GM12878 (cell line): ENCODE measurements around the gene TRMT1. TPM values are rescaled to one million over a fixed set of nuclear protein-coding genes. Genes with fewer than 3 reads are reported as not detected.

Source experiments
- ATAC-seq: fragments of 200-7000 bp; cut with Tn5 transposase; 3 replicates; pipeline ENCODE4 v1.9.1; 2020; ENCODE audit warnings: mild to moderate bottlenecking, moderate library complexity
- BruUV-seq: library from RNA; stranded (reverse); fragments of 400-500 nt; replicated peaks from 2 replicates; lab custom pipeline; 2021; lab: Mats Ljungman, UMichigan
- CTCF ChIA-PET: fragments of 300-600 bp; sonication (Branson Sonifier 250); formaldehyde crosslinking; extraction: SDS; loops from one replicate; lab custom pipeline; 2021; ENCODE audit warnings: inconsistent platforms; lab: Yijun Ruan, JAX
- POLR2A ChIA-PET: fragments of 350-600 bp; formaldehyde crosslinking; extraction: SDS; loops from one replicate; lab custom pipeline; 2021; ENCODE audit warnings: inconsistent platforms; lab: Charles Lee
- RAD21 ChIA-PET: fragments of 300-600 bp; sonication (Branson Sonifier 250); formaldehyde crosslinking; loops from one replicate; lab custom pipeline; 2023; ENCODE audit warnings: antibody characterized with exemption; ENCODE audit not compliant: unreplicated experiment; lab: Charles Lee
- SMC1A ChIA-PET: fragments of 300-600 bp; sonication (Branson Sonifier 250); formaldehyde crosslinking; loops from one replicate; lab custom pipeline; 2023; ENCODE audit not compliant: unreplicated experiment, uncharacterized antibody; lab: Charles Lee
- DNase-seq: peaks from one replicate; pipeline ENCODE4 v3.0.0-alpha.2; 2011; ENCODE audit warnings: low read depth, low spot score
- FAIRE-seq: peaks from 3 replicates; lab custom pipeline; 2011; peaks lifted over from hg19 to GRCh38; lab: Jason Lieb, UNC
- H2AFZ ChIP-seq: 2 replicates; pipeline ENCODE4 v1.6.0; 2011; ENCODE audit warnings: low read depth, low read length, control low read depth; ENCODE audit not compliant: control insufficient read depth
- H3K27ac ChIP-seq: 2 replicates; pipeline ENCODE4 v1.5.1; 2011; ENCODE audit warnings: control low read depth; ENCODE audit not compliant: control insufficient read depth, insufficient read depth
- H3K27me3 ChIP-seq, 2 experiments: replicated peaks in 1 of 2; 2 replicates each; pipeline versions ENCODE4 v1.6.0 to v1.6.1; 2011; ENCODE audit warnings: low read length in 1 of 2; ENCODE audit not compliant: control insufficient read depth in 2 of 2, insufficient read depth in 2 of 2
- H3K36me3 ChIP-seq, 2 experiments: 2 replicates each; pipeline ENCODE4 v1.5.1; 2011; ENCODE audit warnings: low read length in 1 of 2; ENCODE audit not compliant: control insufficient read depth in 2 of 2, insufficient read depth in 2 of 2
- H3K4me1 ChIP-seq: 2 replicates; pipeline ENCODE4 v1.6.1; 2011; ENCODE audit warnings: mild to moderate bottlenecking, low read length, moderate library complexity, mixed read lengths; ENCODE audit not compliant: control insufficient read depth, insufficient read depth
- H3K4me2 ChIP-seq: 2 replicates; pipeline ENCODE4 v1.6.0; 2011; ENCODE audit warnings: control low read depth; ENCODE audit not compliant: control insufficient read depth, insufficient read depth
- H3K4me3 ChIP-seq: fragments of 200-600 bp; sonication (generic); 2 replicates; pipeline ENCODE4 v1.5.1; 2016
- H3K79me2 ChIP-seq: 2 replicates; pipeline ENCODE4 v1.6.0; 2011; ENCODE audit warnings: low read length; ENCODE audit not compliant: control insufficient read depth, insufficient read depth
- H3K9ac ChIP-seq: 2 replicates; pipeline ENCODE4 v1.8.0; 2011; ENCODE audit warnings: low read length, control low read depth, mixed read lengths; ENCODE audit not compliant: control insufficient read depth, insufficient read depth
- H3K9me3 ChIP-seq: replicated peaks from 3 replicates; pipeline ENCODE4 v1.5.1; 2011; ENCODE audit warnings: mild to moderate bottlenecking, low read length; ENCODE audit not compliant: control insufficient read depth, insufficient read depth
- H4K20me1 ChIP-seq: 2 replicates; pipeline ENCODE4 v1.6.0; 2011; ENCODE audit not compliant: control insufficient read depth, insufficient read depth
- ETV6 ChIP-seq, 2 experiments: fragments of 450-650 bp in 1 of 2; IDR thresholded peaks in 1 of 2; conservative IDR thresholded peaks in 1 of 2; 2 replicates each; pipeline ENCODE4 v1.6.1; 2014; ENCODE audit warnings: antibody characterized with exemption in 1 of 2, borderline replicate concordance in 1 of 2, low read depth in 1 of 2, mild to moderate bottlenecking in 1 of 2, moderate library complexity in 1 of 2
- HDAC2 ChIP-seq: fragments of 200-600 bp; sonication (generic); IDR thresholded peaks from 2 replicates; pipeline ENCODE4 v1.6.1; 2017
- NFYB ChIP-seq: IDR thresholded peaks from 2 replicates; pipeline ENCODE4 v1.6.1; 2011; ENCODE audit warnings: low read depth, mild to moderate bottlenecking, low read length, improper control_type of control experiment, moderate library complexity; ENCODE audit not compliant: insufficient read depth
- SMC3 ChIP-seq: IDR thresholded peaks from 2 replicates; pipeline ENCODE4 v1.6.1; 2011; ENCODE audit warnings: low read length, improper control_type of control experiment, borderline replicate concordance
- SPI1 ChIP-seq: IDR thresholded peaks from 2 replicates; pipeline ENCODE4 v1.6.1; 2011; ENCODE audit warnings: low read depth, mild to moderate bottlenecking, low read length, moderate library complexity, borderline replicate concordance; ENCODE audit not compliant: insufficient read depth
- WGBS: methylation state at CpG from one replicate; pipeline ENCODE4 v1.1.6; 2016; ENCODE audit warnings: low lambda C conversion rate; ENCODE audit not compliant: insufficient replicate concordance, insufficient coverage; ENCODE audit errors: missing lambda C conversion rate; 5-methylcytosine and 5-hydroxymethylcytosine counted together
- in situ Hi-C: fragments of 300-500 bp; cut with MboI; formaldehyde crosslinking; loops from 9 replicates; pipeline ENCODE4 v1.14.3; 2018; ENCODE audit warnings: mixed read lengths
- intact Hi-C: fragments of 100-400 bp; cut with micrococcal nuclease; formaldehyde crosslinking; loops from one replicate; pipeline ENCODE4 v1.14.2; 2022; ENCODE audit not compliant: unreplicated experiment
- polyA plus RNA-seq, 11 experiments: library from polyadenylated mRNA; depleted of rRNA in 4 of 11; unstranded in 6 of 11; stranded (reverse) in 5 of 11; fragments of >200 nt; fragmentation: Nextera tagmentation in 4 of 11; fragmentation: Illumina TruSeq in 1 of 11; extraction: Ambion mirVana in 4 of 11; extraction: Trizol in 1 of 11; gene quantifications; 1 replicate in 1 of 11; 2 replicates in 10 of 11; pipeline versions ENCODE4 v1.2.1 to v1.2.3, GENCODE V29; 2011 to 2016; ENCODE audit warnings: inconsistent platforms in 2 of 11, missing spikeins in 2 of 11, low read depth in 1 of 11
- total RNA-seq, 4 experiments: library from RNA; depleted of rRNA in 3 of 4; stranded (reverse); fragments of >200 nt in 3 of 4; fragmentation: Illumina TruSeq in 1 of 4; extraction: Trizol in 1 of 4; gene quantifications; 2 replicates each; pipeline versions ENCODE4 v1.2.1 to v1.2.3, GENCODE V29; 2013 to 2021
- TF ChIP-seq, protein P1 (sequence below): fragments of 450-650 bp; IDR thresholded peaks from 2 replicates; pipeline ENCODE4 v1.6.1; 2016; ENCODE audit warnings: mild to moderate bottlenecking, moderate library complexity, borderline replicate concordance
- TF ChIP-seq, protein P2 (sequence below): fragments of 450-650 bp; IDR thresholded peaks from 2 replicates; pipeline ENCODE4 v1.6.1; 2017; ENCODE audit warnings: low read depth, mild to moderate bottlenecking, moderate library complexity

The TRMT1 gene
- total and polyA plus RNA-seq, 10 of the 15 experiments (the other 5 are each of a cell fraction or from before 2014, with no cell fraction given): 3.4 to 68.8 (median 34.8) TPM

DNA sequence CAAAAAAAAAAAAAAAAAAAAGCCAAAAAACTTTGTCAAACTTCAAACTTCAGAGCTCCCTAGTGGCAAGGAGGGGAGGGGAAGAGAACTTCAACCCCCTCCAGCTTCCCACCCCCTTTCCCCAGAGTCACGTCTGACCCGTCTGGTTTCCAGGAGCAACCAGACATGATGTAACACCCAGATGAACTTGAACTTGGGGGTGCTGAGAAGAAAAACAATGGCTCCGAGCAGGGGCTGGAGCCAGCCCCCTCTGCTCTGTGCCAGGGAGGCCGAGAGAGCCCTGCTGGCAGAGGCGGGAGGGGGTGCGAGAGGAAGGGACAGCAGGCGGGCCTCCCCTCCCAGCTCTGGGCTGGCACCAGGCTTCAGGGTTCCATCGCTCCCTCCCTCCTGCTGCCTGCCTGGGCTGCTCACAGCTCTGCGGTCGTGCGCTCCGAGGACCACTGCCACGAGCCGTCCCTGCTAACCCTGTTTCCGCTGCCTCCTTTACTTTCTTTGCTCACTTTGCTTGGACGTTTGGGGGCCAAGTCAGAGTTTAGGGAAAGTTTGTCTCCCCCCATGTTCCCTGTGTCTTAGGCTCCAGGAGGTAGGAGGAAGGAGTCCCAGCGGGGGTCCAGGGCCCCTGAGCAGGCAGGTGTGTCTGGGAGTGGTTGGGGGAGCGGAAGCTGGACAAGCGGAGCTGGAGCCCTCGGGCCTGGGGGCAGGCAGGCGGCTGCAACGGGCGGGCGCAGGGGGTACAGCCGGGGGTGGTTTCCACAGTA lies 25.0 kb downstream of the TRMT1 start:
- ChIA-PET CTCF (interaction anchor here (0.6 to 8.0 kb wide), 5 partner anchors 12 to 126 kb away, joined by 3 to 145 read pairs (median 8); no protein-coding TSS in a partner anchor), POLR2A (interaction anchor here (0.6 kb wide), 1 partner anchor 117 kb away, joined by 3 read pairs; no protein-coding TSS in a partner anchor), RAD21 (interaction anchor here (0.6 to 5.3 kb wide), 4 partner anchors 31 to 126 kb away, joined by 3 to 41 read pairs (median 4); no protein-coding TSS in a partner anchor), SMC1A (interaction anchor here (2.0 kb wide), 1 partner anchor 114 kb away, joined by 7 read pairs; no protein-coding TSS in a partner anchor)
- no peak for DNase-seq
- WGBS: 45% methylated on average over 25 of the region's 25 CpGs
- in situ Hi-C loops (loop anchor here (5.0 to 10.0 kb wide), 2 partner anchors 114 to 207 kb away; partner anchors contain the start of genes DNASE2 and KLF1), intact Hi-C loops (loop anchor here (2.0 to 10.0 kb wide), 2 partner anchors 57 to 113 kb away; no protein-coding TSS in a partner anchor)
- Histone ChIP-seq H4K20me1 (no peaks in the 10 kb centered on the region), H3K9ac (no peak overlapping the region), H2AFZ (no peak overlapping the region), H3K27ac (no peak overlapping the region), H3K9me3 (no peaks in the 10 kb centered on the region), H3K4me2 (no peak overlapping the region), H3K79me2 (no peaks in the 10 kb centered on the region), H3K4me3 (no peak overlapping the region), H3K27me3 (peaks cover 0 to 5% of the 10 kb centered on the region in 2 experiments; a peak in 2 of 4 replicates), H3K36me3 (no peaks in the 10 kb centered on the region), H3K4me1 (peaks cover 17% of the 10 kb centered on the region)
- no peak for FAIRE-seq
- BruUV-seq: no TSS peak
- TF ChIP-seq HDAC2 (no peak), NFYB (no peak), SMC3 (no peak), SPI1 (no peak), ETV6 (conservative IDR thresholded peaks at IDR 0.05 in 1 of 2, IDR thresholded peaks at IDR 0.05 in 1 of 2; ENCODE audit: borderline replicate concordance in 1 of 2, low read depth in 1 of 2) (no peak)
- TF ChIP-seq, protein P1, sequence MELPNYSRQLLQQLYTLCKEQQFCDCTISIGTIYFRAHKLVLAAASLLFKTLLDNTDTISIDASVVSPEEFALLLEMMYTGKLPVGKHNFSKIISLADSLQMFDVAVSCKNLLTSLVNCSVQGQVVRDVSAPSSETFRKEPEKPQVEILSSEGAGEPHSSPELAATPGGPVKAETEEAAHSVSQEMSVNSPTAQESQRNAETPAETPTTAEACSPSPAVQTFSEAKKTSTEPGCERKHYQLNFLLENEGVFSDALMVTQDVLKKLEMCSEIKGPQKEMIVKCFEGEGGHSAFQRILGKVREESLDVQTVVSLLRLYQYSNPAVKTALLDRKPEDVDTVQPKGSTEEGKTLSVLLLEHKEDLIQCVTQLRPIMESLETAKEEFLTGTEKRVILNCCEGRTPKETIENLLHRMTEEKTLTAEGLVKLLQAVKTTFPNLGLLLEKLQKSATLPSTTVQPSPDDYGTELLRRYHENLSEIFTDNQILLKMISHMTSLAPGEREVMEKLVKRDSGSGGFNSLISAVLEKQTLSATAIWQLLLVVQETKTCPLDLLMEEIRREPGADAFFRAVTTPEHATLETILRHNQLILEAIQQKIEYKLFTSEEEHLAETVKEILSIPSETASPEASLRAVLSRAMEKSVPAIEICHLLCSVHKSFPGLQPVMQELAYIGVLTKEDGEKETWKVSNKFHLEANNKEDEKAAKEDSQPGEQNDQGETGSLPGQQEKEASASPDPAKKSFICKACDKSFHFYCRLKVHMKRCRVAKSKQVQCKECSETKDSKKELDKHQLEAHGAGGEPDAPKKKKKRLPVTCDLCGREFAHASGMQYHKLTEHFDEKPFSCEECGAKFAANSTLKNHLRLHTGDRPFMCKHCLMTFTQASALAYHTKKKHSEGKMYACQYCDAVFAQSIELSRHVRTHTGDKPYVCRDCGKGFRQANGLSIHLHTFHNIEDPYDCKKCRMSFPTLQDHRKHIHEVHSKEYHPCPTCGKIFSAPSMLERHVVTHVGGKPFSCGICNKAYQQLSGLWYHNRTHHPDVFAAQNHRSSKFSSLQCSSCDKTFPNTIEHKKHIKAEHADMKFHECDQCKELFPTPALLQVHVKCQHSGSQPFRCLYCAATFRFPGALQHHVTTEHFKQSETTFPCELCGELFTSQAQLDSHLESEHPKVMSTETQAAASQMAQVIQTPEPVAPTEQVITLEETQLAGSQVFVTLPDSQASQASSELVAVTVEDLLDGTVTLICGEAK: no peak
- TF ChIP-seq, protein P2, sequence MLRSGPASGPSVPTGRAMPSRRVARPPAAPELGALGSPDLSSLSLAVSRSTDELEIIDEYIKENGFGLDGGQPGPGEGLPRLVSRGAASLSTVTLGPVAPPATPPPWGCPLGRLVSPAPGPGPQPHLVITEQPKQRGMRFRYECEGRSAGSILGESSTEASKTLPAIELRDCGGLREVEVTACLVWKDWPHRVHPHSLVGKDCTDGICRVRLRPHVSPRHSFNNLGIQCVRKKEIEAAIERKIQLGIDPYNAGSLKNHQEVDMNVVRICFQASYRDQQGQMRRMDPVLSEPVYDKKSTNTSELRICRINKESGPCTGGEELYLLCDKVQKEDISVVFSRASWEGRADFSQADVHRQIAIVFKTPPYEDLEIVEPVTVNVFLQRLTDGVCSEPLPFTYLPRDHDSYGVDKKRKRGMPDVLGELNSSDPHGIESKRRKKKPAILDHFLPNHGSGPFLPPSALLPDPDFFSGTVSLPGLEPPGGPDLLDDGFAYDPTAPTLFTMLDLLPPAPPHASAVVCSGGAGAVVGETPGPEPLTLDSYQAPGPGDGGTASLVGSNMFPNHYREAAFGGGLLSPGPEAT: no peak
- no peak for ATAC-seq
